Right lobe of liver (tissue), 4 donors: Measurements from ENCODE around the gene LGI4.

ENCODE experiments used
- POLR2A ChIP-seq: fragments of 450-650 bp; IDR thresholded peaks from one replicate; pipeline ENCODE4 v1.6.1; 2017; ENCODE audit warnings: antibody characterized with exemption, mild to moderate bottlenecking
- TF ChIP-seq, protein P1 (sequence below), 4 donors: fragments of 200-600 bp in 3 of 4; fragments of 450-650 bp in 1 of 4; IDR thresholded peaks; one replicate each; pipeline versions ENCODE4 v1.5.1 to v1.8.0; 2016 to 2022; ENCODE audit warnings: antibody characterized with exemption in 4 of 4, mild to moderate bottlenecking in 2 of 4
- donor health status: DM: no; HTN: no; CAD: no.
- donor health status: DM: no; HTN: no; CAD: no.
- donor health status: DM: no; HTN: yes; CAD: no.

DNA sequence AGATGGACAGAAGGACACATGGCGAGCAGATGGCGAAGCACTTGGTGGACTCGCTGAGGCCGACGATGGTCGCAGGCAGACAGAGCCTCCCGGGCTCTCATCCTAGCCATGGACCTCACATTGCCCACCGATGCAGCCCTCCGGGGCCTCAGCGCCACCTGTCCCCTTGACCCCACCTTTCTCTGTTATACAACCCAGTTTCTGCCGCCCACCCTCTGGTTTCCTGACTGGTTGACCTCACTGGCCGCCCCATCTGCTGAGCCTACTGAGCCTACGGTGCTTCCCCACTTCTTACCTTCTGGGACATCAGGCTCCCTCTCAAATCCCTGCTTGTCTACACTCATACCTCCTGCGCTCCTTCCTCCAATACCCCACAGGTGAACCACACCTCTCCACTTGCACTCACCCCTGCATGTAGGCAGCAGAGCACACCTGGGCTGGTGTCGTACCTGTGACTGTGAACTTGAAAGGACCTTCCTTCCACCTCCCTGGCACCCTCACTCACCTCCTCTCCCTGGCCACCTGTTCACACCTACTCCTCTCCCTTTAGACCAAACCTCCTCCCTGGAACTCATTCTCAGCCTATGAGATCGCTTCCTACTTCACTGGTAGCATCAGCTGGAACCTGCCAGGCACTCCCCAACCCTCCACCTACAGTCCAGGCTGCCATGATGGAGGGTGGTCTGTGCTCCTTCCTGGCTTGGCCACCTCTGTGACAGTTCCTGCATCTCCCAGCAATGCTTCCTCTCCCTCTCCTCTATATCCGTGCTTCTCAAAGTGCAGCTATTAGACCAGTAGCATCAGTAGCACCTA is 57.2 kb downstream of the LGI4 start:
- TF ChIP-seq, protein P1, sequence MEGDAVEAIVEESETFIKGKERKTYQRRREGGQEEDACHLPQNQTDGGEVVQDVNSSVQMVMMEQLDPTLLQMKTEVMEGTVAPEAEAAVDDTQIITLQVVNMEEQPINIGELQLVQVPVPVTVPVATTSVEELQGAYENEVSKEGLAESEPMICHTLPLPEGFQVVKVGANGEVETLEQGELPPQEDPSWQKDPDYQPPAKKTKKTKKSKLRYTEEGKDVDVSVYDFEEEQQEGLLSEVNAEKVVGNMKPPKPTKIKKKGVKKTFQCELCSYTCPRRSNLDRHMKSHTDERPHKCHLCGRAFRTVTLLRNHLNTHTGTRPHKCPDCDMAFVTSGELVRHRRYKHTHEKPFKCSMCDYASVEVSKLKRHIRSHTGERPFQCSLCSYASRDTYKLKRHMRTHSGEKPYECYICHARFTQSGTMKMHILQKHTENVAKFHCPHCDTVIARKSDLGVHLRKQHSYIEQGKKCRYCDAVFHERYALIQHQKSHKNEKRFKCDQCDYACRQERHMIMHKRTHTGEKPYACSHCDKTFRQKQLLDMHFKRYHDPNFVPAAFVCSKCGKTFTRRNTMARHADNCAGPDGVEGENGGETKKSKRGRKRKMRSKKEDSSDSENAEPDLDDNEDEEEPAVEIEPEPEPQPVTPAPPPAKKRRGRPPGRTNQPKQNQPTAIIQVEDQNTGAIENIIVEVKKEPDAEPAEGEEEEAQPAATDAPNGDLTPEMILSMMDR (IDR thresholded peaks at IDR 0.05) = no peak
- no peak for TF ChIP-seq POLR2A
